Mucosa of gallbladder (tissue), 1 donor: ENCODE measurements around the gene IRX4. TPM values are rescaled to one million over a fixed set of nuclear protein-coding genes. Genes with fewer than 3 reads are reported as not detected.

Source experiments
- DNase-seq: peaks from one replicate; pipeline ENCODE4 v3.0.0-alpha.2; 2020; ENCODE audit warnings: low spot score
- total RNA-seq: library from RNA; stranded (reverse); gene quantifications from one replicate; pipeline ENCODE4 v1.2.1, GENCODE V29; 2021
- donor health status: DM: no; HTN: no; CAD: no.

The IRX4 gene
- total RNA-seq, 1 donor from 2014 or later: not detected

DNA sequence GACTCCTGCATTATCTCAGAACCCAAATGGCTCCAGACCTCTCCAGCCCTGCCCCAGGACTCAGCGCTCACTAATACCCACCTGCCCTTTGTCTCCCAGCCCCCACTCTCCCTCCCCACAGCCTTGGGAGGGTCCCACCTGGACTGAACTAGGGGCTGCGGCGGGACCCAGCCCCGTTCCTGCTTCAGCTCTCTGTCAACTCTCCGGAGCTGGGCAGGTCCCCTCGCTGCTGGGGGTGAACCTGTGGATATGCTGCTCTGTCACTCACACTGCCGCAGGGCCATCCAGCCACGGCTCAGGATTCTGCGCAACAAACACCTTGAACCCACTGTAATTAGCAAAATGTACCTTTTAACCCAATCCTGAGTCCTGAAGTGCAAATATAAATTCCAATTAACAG lies 44.7 kb downstream of the IRX4 start:
- DNase-seq: no peak

- DNase-seq: no peak
Measured at GRCh38 chr5:1836891-1837880, 45.5 kb downstream of the IRX4 start.

DNA sequence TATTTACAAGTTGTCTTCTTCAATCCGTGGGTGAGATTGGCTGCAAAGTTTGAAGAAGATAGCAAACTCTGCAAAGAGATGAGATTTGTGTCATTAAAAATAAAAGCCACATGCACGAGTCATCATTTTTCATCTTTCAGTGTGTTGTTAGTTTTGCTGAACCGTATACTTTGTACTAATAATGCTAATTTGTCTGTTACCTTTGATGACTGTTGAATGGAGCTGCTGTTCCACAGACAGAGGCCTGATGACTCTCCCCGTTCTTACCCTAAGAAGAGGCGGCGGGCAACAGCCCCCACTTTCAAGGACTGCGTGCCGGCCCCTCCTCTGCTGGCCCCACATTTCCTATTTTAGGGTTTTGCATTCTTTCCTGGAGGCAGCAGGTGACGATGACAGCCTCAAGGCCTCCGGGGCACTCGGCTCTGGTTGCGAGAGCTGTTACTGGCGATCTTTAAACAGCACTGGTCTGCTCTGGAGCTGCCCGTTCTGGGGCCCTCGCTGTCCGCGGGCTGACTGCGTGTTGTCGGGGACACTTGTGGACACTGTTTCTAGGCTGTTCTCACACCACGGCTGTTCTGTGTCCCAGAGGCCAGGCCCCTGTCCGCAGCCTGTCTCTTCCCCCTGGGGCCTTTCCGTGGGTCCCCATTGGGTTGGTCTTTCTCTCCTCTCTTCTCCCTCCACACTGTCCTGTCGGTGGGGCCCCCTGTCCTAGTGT lies 46.4 kb downstream of the IRX4 start:
- DNase-seq: no peak

DNA sequence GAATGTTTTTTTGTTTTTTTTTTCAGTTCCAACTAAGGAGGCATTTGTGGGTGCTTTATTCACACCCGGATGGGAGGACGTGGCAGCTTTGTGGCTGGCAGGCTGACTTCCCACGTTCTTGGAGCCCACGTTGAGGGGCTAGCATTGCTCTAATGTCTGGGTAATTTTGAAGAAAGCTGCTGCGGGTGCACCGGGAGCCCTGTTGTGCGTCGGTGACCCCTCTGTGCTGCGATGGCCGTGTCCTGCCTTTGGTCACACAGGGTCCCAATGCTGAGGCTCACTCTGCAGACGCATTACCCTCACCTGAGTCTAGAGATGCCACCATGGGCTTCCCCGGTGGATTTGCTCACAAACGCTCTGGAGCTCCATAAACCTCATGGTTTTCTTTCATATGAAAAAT lies 47.3 kb downstream of the IRX4 start:
- DNase-seq: no peak

- DNase-seq: no peak
Measured at GRCh38 chr5:1834721-1835429, 47.9 kb downstream of the IRX4 start.

GRCh38 chr5:1834022-1834551 lies 48.6 kb downstream of the IRX4 start:
- DNase-seq: no peak

GRCh38 chr5:1833264-1834021 lies 49.3 kb downstream of the IRX4 start:
- no peak for DNase-seq

GRCh38 chr5:1832511-1833250 lies 50.0 kb downstream of the IRX4 start:
- no peak for DNase-seq

DNA sequence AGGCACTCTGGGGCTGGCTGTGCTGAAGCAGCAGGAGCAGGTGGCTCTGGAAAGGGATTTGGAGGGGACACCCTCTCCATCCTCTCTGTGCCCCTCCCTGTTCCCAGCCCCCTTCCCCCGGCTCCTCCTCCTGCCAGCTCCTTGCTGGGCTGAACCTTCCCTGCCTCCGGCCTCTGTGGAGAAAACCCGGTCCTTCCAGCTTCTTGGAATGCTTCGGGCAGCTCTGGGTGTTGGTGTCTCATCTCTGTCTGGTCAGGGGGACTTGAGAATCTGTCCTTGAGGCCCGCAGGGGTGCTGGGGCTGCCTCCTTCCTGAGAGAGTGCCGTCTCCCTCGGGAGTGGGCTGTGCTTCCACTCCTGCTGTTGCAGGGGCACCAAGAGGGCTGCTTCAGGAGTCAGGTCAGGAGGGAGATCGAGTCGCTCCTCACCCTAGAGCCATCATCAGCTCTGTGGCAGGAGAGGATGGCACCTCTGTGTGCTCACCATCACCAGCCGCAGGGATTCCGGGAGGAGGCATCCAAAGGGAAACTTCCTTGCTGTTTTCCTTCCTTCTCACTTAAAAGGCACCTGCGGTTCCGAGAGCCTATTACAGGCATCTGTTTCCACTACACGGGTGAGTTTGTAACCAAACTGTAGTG lies 50.9 kb downstream of the IRX4 start:
- DNase-seq: no peak

DNA sequence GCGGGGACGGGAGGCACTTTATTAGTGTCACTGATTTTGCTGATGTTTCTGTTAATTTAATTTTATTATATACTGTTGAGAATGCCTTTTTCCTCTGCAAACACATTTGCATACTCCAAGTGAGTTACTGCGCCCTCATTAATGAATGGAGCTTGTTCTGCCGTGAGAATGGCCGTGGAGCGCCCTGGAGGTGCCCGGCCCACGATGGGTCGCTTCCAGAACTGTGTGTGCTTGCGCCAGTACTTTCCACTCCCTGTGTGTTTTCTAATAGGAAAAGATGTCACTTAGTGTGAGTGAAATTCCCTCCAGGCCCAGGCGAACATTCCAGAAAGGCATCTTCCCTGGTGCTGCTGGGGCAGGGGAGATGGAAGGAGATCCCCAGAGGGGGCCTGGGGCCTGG lies 51.5 kb downstream of the IRX4 start:
- DNase-seq: no peak

DNA sequence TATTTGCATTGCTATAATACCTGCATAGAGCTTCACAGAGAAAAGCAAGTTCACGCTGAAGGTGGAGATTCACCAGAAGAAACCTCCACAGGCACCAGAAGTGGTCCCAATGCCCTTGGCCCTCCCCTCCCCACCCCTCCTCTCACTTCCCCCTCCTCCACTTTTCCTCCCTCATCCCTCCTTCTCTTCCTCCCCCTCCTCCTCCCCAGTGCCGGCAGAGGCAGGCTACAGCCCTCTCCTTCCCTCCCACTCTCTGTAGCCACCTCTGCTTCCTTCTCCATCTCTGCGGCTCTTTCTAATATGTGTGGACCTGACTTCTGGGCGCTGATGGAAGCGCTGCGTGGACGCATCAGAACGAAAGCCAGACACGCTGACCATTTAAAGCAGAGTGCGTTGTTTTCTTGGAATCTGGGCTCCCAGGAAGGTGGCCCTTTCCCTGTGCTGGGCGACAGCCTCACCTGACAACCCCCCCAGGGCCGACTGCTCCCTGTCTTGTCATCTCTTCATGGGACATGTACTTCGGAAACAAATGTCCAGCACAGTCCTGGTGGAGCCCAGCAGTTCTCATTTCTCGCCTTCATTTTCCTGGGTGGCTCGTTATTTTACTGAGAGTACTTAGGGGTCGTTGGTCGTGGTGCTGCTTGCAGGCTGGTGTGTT lies 52.0 kb downstream of the IRX4 start:
- no peak for DNase-seq

GRCh38 chr5:1827886-1828397 lies 54.8 kb downstream of the IRX4 start:
- no peak for DNase-seq

Other genes with a start within 250 kb of the IRX4 start
- 33.7 TPM for gene MRPL36, start 83.1 kb downstream of the IRX4 start, total RNA-seq
- 33.2 TPM for gene NDUFS6, start 81.5 kb downstream of the IRX4 start, total RNA-seq